Karpas-422 (cell line): ENCODE data around the gene HERC3. TPM values are rescaled to one million over a fixed set of nuclear protein-coding genes. Genes with fewer than 3 reads are reported as not detected.

Source experiments
- DNase-seq: peaks from one replicate; pipeline ENCODE4 v3.0.0-alpha.2; 2015
- H2AFZ ChIP-seq: fragments of 200-600 bp; sonication (generic); 2 replicates; pipeline ENCODE4 v1.6.1; 2014; ENCODE audit warnings: antibody characterized with exemption, low read length, mixed read lengths
- H3K27ac ChIP-seq: fragments of 200-600 bp; sonication (generic); 2 replicates; pipeline ENCODE4 v1.5.1; 2014; ENCODE audit warnings: mild to moderate bottlenecking, low read length, moderate library complexity
- H3K27me3 ChIP-seq: fragments of 200-600 bp; sonication (generic); 2 replicates; pipeline ENCODE4 v1.6.1; 2014; ENCODE audit warnings: low read length, mixed read lengths
- H3K36me3 ChIP-seq: fragments of 200-600 bp; sonication (generic); 2 replicates; pipeline ENCODE4 v1.6.1; 2014; ENCODE audit warnings: low read length, mixed read lengths; ENCODE audit not compliant: insufficient read depth
- H3K4me1 ChIP-seq: fragments of 200-600 bp; sonication (generic); 2 replicates; pipeline ENCODE4 v1.6.1; 2014; ENCODE audit warnings: mild to moderate bottlenecking, low read length, mixed read lengths
- H3K4me2 ChIP-seq: fragments of 200-600 bp; sonication (generic); 2 replicates; pipeline ENCODE4 v1.6.1; 2014; ENCODE audit warnings: low read length, low read depth, mild to moderate bottlenecking; ENCODE audit not compliant: poor library complexity, severe bottlenecking
- H3K4me3 ChIP-seq: fragments of 200-600 bp; sonication (generic); 2 replicates; pipeline ENCODE4 v1.5.1; 2014; ENCODE audit warnings: mild to moderate bottlenecking, antibody characterized with exemption, low read length, mixed read lengths
- H3K79me2 ChIP-seq: fragments of 200-600 bp; sonication (generic); 2 replicates; pipeline ENCODE4 v1.6.1; 2014; ENCODE audit warnings: mild to moderate bottlenecking, low read length, mixed read lengths
- H3K9ac ChIP-seq: fragments of 200-600 bp; sonication (generic); 2 replicates; pipeline ENCODE4 v1.6.0; 2014; ENCODE audit warnings: low read length
- H3K9me2 ChIP-seq: fragments of 200-600 bp; sonication (generic), shearing (Covaris generic); replicated peaks from 2 replicates; pipeline ENCODE4 v1.6.0; 2014; ENCODE audit warnings: mild to moderate bottlenecking, low read length, moderate library complexity; ENCODE audit not compliant: insufficient read depth
- H3K9me3 ChIP-seq: fragments of 300-700, 200-600 bp; sonication (generic); 2 replicates; pipeline ENCODE4 v1.6.1; 2014; ENCODE audit warnings: low read length, mixed read lengths
- H4K20me1 ChIP-seq: fragments of 200-600 bp; sonication (generic); 2 replicates; pipeline ENCODE4 v1.6.1; 2014; ENCODE audit warnings: mild to moderate bottlenecking, antibody characterized with exemption, low read length, low read depth; ENCODE audit not compliant: insufficient read depth
- total RNA-seq: library from RNA; depleted of rRNA; stranded (reverse); fragments of >200 nt; shearing (Covaris generic); gene quantifications from 2 replicates; pipeline ENCODE4 v1.2.3, GENCODE V29; 2014; ENCODE audit warnings: low replicate concordance

Gene HERC3
- total RNA-seq, 1 experiment from 2014 or later = 12.9 TPM

DNA sequence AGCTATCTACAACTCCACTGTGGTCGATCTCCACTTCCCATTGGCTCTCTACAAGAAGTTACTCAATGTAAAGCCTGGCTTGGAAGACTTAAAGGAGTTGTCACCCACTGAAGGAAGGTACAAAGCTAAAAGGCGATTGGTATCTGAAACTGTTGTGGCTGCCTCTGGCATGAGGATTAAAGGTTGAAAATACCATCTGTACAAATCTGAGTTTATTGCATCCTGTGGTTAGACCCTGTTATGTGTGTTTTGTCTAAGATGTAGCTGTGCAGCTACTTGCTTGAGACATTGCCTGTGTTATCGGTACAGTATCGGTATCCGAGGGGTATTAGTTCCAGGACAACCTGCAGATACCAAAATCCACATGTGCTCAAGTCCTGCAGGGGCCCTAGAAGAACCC lies 88.9 kb downstream of the HERC3 start:
- Histone ChIP-seq H3K27me3 (no peaks in the 10 kb centered on the region), H3K4me3 (no peak overlapping the region), H3K4me1 (no peaks in the 10 kb centered on the region), H3K4me2 (no peak overlapping the region), H4K20me1 (no peaks in the 10 kb centered on the region), H3K9me3 (no peaks in the 10 kb centered on the region), H3K9me2 (no peaks in the 10 kb centered on the region), H3K36me3 (no peaks in the 10 kb centered on the region), H2AFZ (no peak overlapping the region), H3K9ac (no peak overlapping the region), H3K27ac (no peak overlapping the region), H3K79me2 (no peaks in the 10 kb centered on the region)
- no peak for DNase-seq

DNA sequence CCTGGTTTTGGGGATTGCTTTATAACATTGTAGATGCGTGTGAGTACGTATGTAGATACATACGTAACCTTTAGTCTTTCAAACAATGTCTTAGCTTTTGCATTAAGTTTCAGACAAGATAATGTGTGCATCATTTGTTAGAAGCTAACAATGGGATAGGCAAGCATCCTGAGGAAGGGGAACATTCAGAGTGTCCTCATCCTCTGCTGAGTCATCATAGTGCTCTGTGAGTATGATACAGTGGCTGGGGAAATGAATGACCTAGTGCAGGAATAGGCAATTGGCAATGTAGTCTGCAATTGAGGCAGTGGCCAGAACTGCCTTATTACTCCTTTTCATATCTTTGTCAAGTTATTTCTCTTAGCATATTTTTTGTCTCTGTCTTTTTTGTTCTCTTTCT lies 98.1 kb downstream of the HERC3 start:
- Histone ChIP-seq H3K4me2 (no peak overlapping the region), H3K4me1 (no peaks in the 10 kb centered on the region), H4K20me1 (no peaks in the 10 kb centered on the region), H3K9me3 (no peaks in the 10 kb centered on the region), H3K9ac (no peak overlapping the region), H3K79me2 (no peaks in the 10 kb centered on the region), H3K9me2 (no peaks in the 10 kb centered on the region), H3K27ac (no peak overlapping the region), H3K4me3 (no peak overlapping the region), H3K36me3 (no peaks in the 10 kb centered on the region), H3K27me3 (no peaks in the 10 kb centered on the region), H2AFZ (no peak overlapping the region)
- no peak for DNase-seq

DNA sequence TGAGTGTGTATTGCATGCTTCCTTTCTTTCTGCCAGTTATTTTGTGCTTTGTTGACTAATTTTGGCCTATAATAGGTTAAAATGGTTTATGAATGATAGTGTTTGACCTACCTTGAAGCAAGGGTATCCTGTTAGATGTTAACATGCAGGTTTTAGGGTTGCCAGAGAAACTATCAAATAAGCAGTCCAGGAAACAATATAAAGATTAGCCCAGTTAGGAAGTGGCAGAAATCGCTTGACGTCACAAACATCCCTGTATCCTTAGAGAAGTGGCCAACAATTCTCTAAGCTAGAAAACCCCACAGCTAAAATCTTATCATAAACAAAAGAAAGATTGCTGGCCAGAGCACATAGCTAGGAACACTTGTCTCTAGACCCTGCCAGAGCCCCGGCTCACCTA lies 101.5 kb downstream of the HERC3 start:
- no peaks in the 10 kb centered on the region for H3K36me3 ChIP-seq
- H3K27me3 ChIP-seq = no peaks in the 10 kb centered on the region
- no peak for DNase-seq
- no peak overlapping the region for H2AFZ ChIP-seq
- H3K4me3 ChIP-seq = no peak overlapping the region
- peaks cover 9% of the 10 kb centered on the region for H3K79me2 ChIP-seq
- H3K9me2 ChIP-seq = no peaks in the 10 kb centered on the region
- H3K9ac ChIP-seq = no peak overlapping the region
- H4K20me1 ChIP-seq = no peaks in the 10 kb centered on the region
- H3K4me1 ChIP-seq = peaks cover 12% of the 10 kb centered on the region
- no peak overlapping the region for H3K4me2 ChIP-seq
- no peak overlapping the region for H3K27ac ChIP-seq
- H3K9me3 ChIP-seq = no peaks in the 10 kb centered on the region

DNA sequence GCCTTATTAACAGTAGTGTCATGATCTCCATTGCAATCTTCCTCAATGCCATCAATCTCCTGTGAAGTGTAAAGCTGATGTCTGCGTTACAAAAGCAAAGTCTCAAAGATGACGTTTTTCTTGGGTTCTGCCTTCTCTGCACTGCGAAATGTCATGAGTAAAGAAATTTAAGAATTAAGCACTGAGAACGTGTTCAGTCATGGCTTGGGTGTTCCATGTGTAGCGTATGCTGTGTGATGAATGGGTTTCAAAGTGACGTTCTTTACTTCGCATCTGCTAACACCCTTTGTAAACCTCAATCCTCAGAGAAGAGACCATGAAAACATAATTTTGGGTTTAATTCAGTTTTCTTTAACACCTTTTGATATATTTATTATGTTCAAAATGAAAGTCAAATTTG lies 104.3 kb downstream of the HERC3 start:
- H3K4me2 ChIP-seq = peak overlapping the region; percentile 61
- no peak overlapping the region for H3K27ac ChIP-seq
- peak overlapping the region; percentile 79 for H3K9ac ChIP-seq
- H2AFZ ChIP-seq = no peak overlapping the region
- H3K4me1 ChIP-seq = peaks cover 12% of the 10 kb centered on the region
- peaks cover 9% of the 10 kb centered on the region for H3K79me2 ChIP-seq
- no peaks in the 10 kb centered on the region for H3K27me3 ChIP-seq
- no peak for DNase-seq
- H3K9me2 ChIP-seq = no peaks in the 10 kb centered on the region
- no peaks in the 10 kb centered on the region for H3K36me3 ChIP-seq
- peak overlapping the region; percentile 81 for H3K4me3 ChIP-seq
- no peaks in the 10 kb centered on the region for H3K9me3 ChIP-seq
- no peaks in the 10 kb centered on the region for H4K20me1 ChIP-seq

DNA sequence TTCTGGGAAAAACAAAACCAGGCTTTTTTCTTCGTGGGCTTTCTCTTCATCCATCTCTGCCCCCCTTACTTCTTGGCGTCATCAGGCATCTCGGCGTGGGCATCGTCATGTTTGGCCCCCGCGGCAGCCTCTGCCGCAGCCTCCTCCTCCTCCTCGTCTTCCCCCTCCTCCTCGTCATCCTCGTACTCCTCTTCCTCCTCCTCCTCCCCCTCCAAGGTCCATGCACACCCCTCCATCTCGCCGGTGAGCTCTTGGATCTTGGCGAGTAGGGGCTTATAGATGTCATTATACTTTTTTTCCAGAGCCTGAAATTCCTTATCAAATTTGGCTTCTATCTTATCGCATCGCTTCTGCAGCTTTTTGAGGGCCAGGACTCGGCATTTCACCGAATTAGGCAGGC lies 104.9 kb downstream of the HERC3 start:
- peak; percentile 71 for DNase-seq
- H3K9me3 ChIP-seq = no peaks in the 10 kb centered on the region

DNA sequence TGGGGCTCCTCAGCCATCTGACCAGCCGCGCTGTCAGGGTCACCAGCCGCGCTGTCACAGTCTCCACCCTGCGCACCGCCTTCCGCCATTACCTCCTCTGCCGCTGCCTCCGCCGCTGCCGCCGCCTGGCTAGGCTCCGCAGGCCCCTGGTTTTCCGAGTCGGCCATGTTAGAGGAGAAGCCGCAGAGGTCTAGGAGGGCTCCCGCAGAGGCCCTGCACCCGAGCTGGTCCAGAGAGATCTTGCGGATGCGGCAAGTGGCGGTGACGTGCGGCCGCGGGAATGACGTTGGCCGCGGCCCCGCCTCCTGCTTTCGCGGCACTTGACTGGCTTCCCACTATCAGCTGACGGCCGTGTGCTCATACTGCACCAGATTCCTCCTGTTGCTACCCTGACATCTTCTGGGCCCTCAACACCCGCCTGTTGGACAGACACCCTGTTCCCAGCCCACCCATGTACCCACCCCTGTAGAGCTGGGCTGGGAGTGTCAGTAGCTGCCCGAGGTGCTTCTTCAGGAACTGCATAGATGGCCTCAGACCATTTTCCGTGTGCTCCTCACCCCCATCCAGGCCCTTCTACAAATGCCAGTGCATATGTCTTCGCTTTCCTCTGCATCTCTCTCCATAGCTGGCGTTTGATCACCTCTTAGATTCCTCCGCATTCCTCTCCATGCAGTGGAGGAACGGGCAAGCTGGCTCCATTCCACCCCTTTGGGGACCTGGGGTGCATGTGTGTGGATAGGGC lies 105.5 kb downstream of the HERC3 start, which contains the start of gene NAP1L5:
TSS of gene NAP1L5 (minus strand) at position 242 of the 742 bp plus-strand sequence. CDS start at position 167, 75 bp downstream.
- Histone ChIP-seq H3K4me1 (peaks cover 12% of the 10 kb centered on the region), H3K9me3 (no peaks in the 10 kb centered on the region), H3K9ac (peak within 1 kb of the TSS; percentile 79), H3K4me2 (peak within 1 kb of the TSS; percentile 61), H2AFZ (peak within 1 kb of the TSS; percentile 49; the same call in 1 of the 2 replicates), H3K9me2 (no peaks in the 10 kb centered on the region), H3K4me3 (peak within 1 kb of the TSS; percentile 81), H4K20me1 (no peaks in the 10 kb centered on the region), H3K79me2 (peaks cover 9% of the 10 kb centered on the region), H3K27me3 (no peaks in the 10 kb centered on the region), H3K36me3 (no peaks in the 10 kb centered on the region), H3K27ac (no peak within 1 kb of the TSS)
- DNase-seq = peak; percentile 83

More for the DNA sequence above, 104.9 kb downstream of the HERC3 start:
- no peaks in the 10 kb centered on the region for H3K36me3 ChIP-seq
- no peaks in the 10 kb centered on the region for H3K9me2 ChIP-seq
- H3K27ac ChIP-seq = no peak overlapping the region
- peaks cover 9% of the 10 kb centered on the region for H3K79me2 ChIP-seq
- H4K20me1 ChIP-seq = no peaks in the 10 kb centered on the region
- H3K9ac ChIP-seq = peak overlapping the region; percentile 79
- H2AFZ ChIP-seq = peak overlapping the region; percentile 49; the same call in 1 of the 2 replicates
- peak overlapping the region; percentile 81 for H3K4me3 ChIP-seq
- no peaks in the 10 kb centered on the region for H3K27me3 ChIP-seq
- peaks cover 12% of the 10 kb centered on the region for H3K4me1 ChIP-seq
- peak overlapping the region; percentile 61 for H3K4me2 ChIP-seq

DNA sequence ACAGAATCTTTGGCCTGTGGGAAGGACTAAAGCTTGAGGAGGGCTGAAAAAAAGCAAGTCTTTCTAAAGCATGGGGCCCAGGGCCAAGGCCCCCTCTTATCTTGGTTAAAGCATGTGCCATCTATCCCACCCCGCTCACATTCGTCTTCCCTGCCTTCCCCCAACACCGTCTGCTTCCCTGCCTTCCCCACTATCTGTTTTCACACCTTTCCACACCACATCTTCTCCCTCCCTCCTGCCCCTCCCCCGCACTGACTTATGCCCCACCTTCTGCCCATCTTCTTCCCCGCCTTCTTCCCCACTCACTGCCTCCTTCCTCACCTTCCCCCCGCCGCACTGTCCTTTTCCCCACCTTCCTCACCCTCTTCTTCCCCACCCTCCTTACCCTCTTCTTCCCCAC lies 106.2 kb downstream of the HERC3 start:
- H3K4me2 ChIP-seq = no peak overlapping the region

DNA sequence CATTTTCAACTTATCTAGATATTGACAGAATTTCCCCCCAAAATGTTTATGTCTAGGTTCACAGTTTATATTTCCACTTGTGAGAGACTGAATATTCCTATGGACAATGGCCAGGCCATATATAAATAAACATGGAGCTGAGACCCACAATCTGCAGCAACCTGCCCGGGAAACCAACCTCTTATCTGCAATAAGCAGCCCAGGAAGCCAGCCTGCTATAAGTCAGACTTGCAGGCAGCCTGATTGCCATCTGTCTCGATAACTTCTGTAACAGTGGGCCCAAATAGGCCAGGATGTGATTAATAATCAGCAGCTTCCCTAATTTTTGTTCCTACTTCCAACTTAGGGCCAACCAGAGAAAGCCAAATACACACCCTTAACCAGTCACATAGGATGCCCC lies 110.5 kb downstream of the HERC3 start:
- H3K9ac ChIP-seq = no peak overlapping the region
- H3K9me3 ChIP-seq = no peaks in the 10 kb centered on the region
- H3K79me2 ChIP-seq = no peaks in the 10 kb centered on the region
- H3K4me2 ChIP-seq = no peak overlapping the region
- no peaks in the 10 kb centered on the region for H3K9me2 ChIP-seq
- no peak for DNase-seq
- H3K4me1 ChIP-seq = peaks cover 13% of the 10 kb centered on the region
- no peak overlapping the region for H3K27ac ChIP-seq
- no peak overlapping the region for H2AFZ ChIP-seq
- H4K20me1 ChIP-seq = no peaks in the 10 kb centered on the region
- H3K27me3 ChIP-seq = no peaks in the 10 kb centered on the region
- no peaks in the 10 kb centered on the region for H3K36me3 ChIP-seq
- H3K4me3 ChIP-seq = no peak overlapping the region

More for the DNA sequence above, 106.2 kb downstream of the HERC3 start:
- Histone ChIP-seq H3K9me3 (no peaks in the 10 kb centered on the region), H3K9me2 (no peaks in the 10 kb centered on the region), H3K4me1 (peaks cover 12% of the 10 kb centered on the region), H3K9ac (no peak overlapping the region), H4K20me1 (no peaks in the 10 kb centered on the region), H3K79me2 (peaks cover 9% of the 10 kb centered on the region), H3K4me3 (no peak overlapping the region), H3K27ac (no peak overlapping the region), H3K36me3 (no peaks in the 10 kb centered on the region), H2AFZ (no peak overlapping the region), H3K27me3 (no peaks in the 10 kb centered on the region)
- DNase-seq = no peak
